Colonic mucosa (tissue), 4 donors: Measurements from ENCODE around the gene FRMD1. TPM values are rescaled to one million over a fixed set of nuclear protein-coding genes. Genes with fewer than 3 reads are reported as not detected.

Experiments
- DNase-seq: peaks from one replicate; pipeline ENCODE4 v3.0.0-alpha.2; 2020
- H3K27ac ChIP-seq: fragments of 200-600 bp; one replicate; pipeline ENCODE4 v1.8.0; 2021
- H3K27me3 ChIP-seq: fragments of 200-600 bp; one replicate; pipeline ENCODE4 v1.8.0; 2021
- H3K36me3 ChIP-seq: fragments of 200-600 bp; one replicate; pipeline ENCODE4 v1.8.0; 2021
- H3K4me1 ChIP-seq: fragments of 200-600 bp; one replicate; pipeline ENCODE4 v1.8.0; 2021; ENCODE audit warnings: mild to moderate bottlenecking
- H3K4me3 ChIP-seq: fragments of 200-600 bp; one replicate; pipeline ENCODE4 v1.8.0; 2021
- H3K9ac ChIP-seq, 2 donors: one replicate each; pipeline ENCODE4 v1.7.0; 2013; ENCODE audit warnings: control low read depth in 2 of 2, low read depth in 2 of 2, low read length in 2 of 2
- H3K9me3 ChIP-seq: fragments of 200-600 bp; one replicate; pipeline ENCODE4 v1.8.0; 2021
- intact Hi-C: fragments of 100-400 bp; cut with DNase I; formaldehyde crosslinking; loops from one replicate; pipeline ENCODE4 v1.14.1; 2022
- total RNA-seq, 2 donors: library from RNA; stranded (reverse); fragmentation: NEBNext Ultra II Directional in 1 of 2; extraction: Animal tissue kit (Norgen Biotek cat#: 25700) in 1 of 2; gene quantifications; one replicate each; pipeline ENCODE4 v1.2.1, GENCODE V29; 2021
- TF ChIP-seq, protein P1 (sequence below): fragments of 200-600 bp; IDR thresholded peaks from one replicate; pipeline ENCODE4 v1.8.0; 2022; ENCODE audit warnings: antibody characterized with exemption, mild to moderate bottlenecking
- donor health status: healthy.
- donor health status: DM: no; HTN: no; CAD: no.
- donor health status: DM: no; HTN: no; CAD: no.

Gene FRMD1
- total RNA-seq, 2 donors from 2014 or later, result 2.3 to 21.0 TPM

- H3K27ac ChIP-seq, result no peak overlapping the region
- intact Hi-C loops, result no loop called here
- peaks cover 19% of the 10 kb centered on the region for H3K27me3 ChIP-seq
- no peaks in the 10 kb centered on the region for H3K36me3 ChIP-seq
- no peaks in the 10 kb centered on the region for H3K9me3 ChIP-seq
- TF ChIP-seq, protein P1, sequence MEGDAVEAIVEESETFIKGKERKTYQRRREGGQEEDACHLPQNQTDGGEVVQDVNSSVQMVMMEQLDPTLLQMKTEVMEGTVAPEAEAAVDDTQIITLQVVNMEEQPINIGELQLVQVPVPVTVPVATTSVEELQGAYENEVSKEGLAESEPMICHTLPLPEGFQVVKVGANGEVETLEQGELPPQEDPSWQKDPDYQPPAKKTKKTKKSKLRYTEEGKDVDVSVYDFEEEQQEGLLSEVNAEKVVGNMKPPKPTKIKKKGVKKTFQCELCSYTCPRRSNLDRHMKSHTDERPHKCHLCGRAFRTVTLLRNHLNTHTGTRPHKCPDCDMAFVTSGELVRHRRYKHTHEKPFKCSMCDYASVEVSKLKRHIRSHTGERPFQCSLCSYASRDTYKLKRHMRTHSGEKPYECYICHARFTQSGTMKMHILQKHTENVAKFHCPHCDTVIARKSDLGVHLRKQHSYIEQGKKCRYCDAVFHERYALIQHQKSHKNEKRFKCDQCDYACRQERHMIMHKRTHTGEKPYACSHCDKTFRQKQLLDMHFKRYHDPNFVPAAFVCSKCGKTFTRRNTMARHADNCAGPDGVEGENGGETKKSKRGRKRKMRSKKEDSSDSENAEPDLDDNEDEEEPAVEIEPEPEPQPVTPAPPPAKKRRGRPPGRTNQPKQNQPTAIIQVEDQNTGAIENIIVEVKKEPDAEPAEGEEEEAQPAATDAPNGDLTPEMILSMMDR, result no peak
- DNase-seq, result no peak
- H3K9ac ChIP-seq, result no peak overlapping the region
- no peak overlapping the region for H3K4me3 ChIP-seq
- H3K4me1 ChIP-seq, result no peaks in the 10 kb centered on the region
These were observed 25.6 kb upstream of the FRMD1 start for GRCh38 chr6:168104636-168105035.

- Histone ChIP-seq H3K4me1 (no peaks in the 10 kb centered on the region), H3K27ac (no peak overlapping the region), H3K4me3 (no peak overlapping the region), H3K9ac (no peak overlapping the region), H3K9me3 (no peaks in the 10 kb centered on the region), H3K27me3 (peaks cover 19% of the 10 kb centered on the region), H3K36me3 (no peaks in the 10 kb centered on the region)
- TF ChIP-seq, protein P1, result no peak
- intact Hi-C loops, result no loop called here
- DNase-seq, result no peak
These were observed 24.2 kb upstream of the FRMD1 start for GRCh38 chr6:168103050-168103830.

- TF ChIP-seq, protein P1, result no peak
- no peaks in the 10 kb centered on the region for H3K4me1 ChIP-seq
- no peak overlapping the region for H3K9ac ChIP-seq
- no peaks in the 10 kb centered on the region for H3K9me3 ChIP-seq
- peaks cover 19% of the 10 kb centered on the region for H3K27me3 ChIP-seq
- no peak overlapping the region for H3K4me3 ChIP-seq
- no peak for DNase-seq
- no peaks in the 10 kb centered on the region for H3K36me3 ChIP-seq
- H3K27ac ChIP-seq, result no peak overlapping the region
- intact Hi-C loops, result no loop called here
These were observed 23.4 kb upstream of the FRMD1 start for GRCh38 chr6:168102315-168102985.

GRCh38 chr6:168101590-168102314 is 22.7 kb upstream of the FRMD1 start:
- Histone ChIP-seq H3K27ac (no peak overlapping the region), H3K4me1 (no peaks in the 10 kb centered on the region), H3K27me3 (peaks cover 19% of the 10 kb centered on the region), H3K4me3 (no peak overlapping the region), H3K9ac (no peak overlapping the region), H3K9me3 (no peaks in the 10 kb centered on the region), H3K36me3 (no peaks in the 10 kb centered on the region)
- intact Hi-C loops, result no loop called here
- no peak for DNase-seq
- TF ChIP-seq, protein P1, result no peak

GRCh38 chr6:168100803-168101589 is 22.0 kb upstream of the FRMD1 start:
- Histone ChIP-seq H3K9me3 (no peaks in the 10 kb centered on the region), H3K27me3 (peaks cover 19% of the 10 kb centered on the region), H3K4me3 (no peak overlapping the region), H3K27ac (no peak overlapping the region), H3K36me3 (no peaks in the 10 kb centered on the region), H3K9ac (no peak overlapping the region), H3K4me1 (no peaks in the 10 kb centered on the region)
- TF ChIP-seq, protein P1, result no peak
- intact Hi-C loops, result no loop called here
- no peak for DNase-seq
